Stomach (tissue), 4 donors: ENCODE measurements around the gene ARHGEF2.

ENCODE experiments used
- CTCF ChIP-seq, 7 experiments: fragments of 450-650 bp in 4 of 7; fragments of 200-600 bp in 3 of 7; sonication (generic) in 3 of 7; IDR thresholded peaks; one replicate each; pipeline ENCODE4 v1.5.1; 2016 to 2019; ENCODE audit warnings: antibody characterized with exemption in 7 of 7, control low read depth in 2 of 7, mild to moderate bottlenecking in 1 of 7
- POLR2A ChIP-seq, 4 donors: fragments of 450-650 bp; IDR thresholded peaks; one replicate each; pipeline ENCODE4 v1.6.1; 2016; ENCODE audit warnings: antibody characterized with exemption in 4 of 4, control low read depth in 2 of 4, mild to moderate bottlenecking in 1 of 4, moderate library complexity in 1 of 4

GRCh38 chr1:155899683-155900082, 78.7 kb downstream of the ARHGEF2 start:
- TF ChIP-seq CTCF (IDR thresholded peaks at IDR 0.05): no peak
- TF ChIP-seq POLR2A (IDR thresholded peaks at IDR 0.05): no peak
